Hematopoietic multipotent progenitor cell (in vitro differentiated cells): Measurements from ENCODE around the gene CPA2. TPM values are rescaled to one million over a fixed set of nuclear protein-coding genes. Genes with fewer than 3 reads are reported as not detected.
"Not testable (repeated sequence)": the region's sequence is repeated elsewhere in the genome, so short reads cannot be mapped to it uniquely, and the experiment has no call there.

Source experiments
- DNase-seq, 3 donors: peaks; one replicate each; pipeline ENCODE4 v3.0.0-alpha.2; 2011 to 2015; ENCODE audit warnings: low read depth in 2 of 3, low spot score in 2 of 3
- total RNA-seq: library from RNA; depleted of rRNA; stranded (reverse); fragments of >200 nt; gene quantifications from one replicate; pipeline ENCODE4 v1.2.3, GENCODE V29; 2012

The CPA2 gene
- total RNA-seq, 1 donor: under 0.01 TPM

DNA sequence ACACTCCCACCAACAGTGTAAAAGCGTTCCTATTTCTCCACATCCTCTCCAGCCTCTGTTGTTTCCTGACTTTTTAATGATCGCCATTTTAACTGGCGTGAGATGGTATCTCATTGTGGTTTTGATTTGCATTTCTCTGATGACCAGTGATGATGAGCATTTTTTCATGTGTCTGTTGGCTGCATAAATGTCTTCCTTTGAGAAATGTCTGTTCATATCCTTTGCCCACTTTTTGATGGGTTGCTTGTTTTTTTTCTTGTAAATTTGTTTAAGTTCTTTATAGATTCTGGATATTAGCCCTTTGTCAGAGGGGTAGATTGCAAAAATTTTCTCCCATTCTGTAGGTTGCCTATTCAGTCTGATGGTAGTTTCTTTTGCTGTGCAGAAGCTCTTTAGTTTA is 17.0 kb upstream of the CPA2 start:
- not testable (repeated sequence) for DNase-seq

DNA sequence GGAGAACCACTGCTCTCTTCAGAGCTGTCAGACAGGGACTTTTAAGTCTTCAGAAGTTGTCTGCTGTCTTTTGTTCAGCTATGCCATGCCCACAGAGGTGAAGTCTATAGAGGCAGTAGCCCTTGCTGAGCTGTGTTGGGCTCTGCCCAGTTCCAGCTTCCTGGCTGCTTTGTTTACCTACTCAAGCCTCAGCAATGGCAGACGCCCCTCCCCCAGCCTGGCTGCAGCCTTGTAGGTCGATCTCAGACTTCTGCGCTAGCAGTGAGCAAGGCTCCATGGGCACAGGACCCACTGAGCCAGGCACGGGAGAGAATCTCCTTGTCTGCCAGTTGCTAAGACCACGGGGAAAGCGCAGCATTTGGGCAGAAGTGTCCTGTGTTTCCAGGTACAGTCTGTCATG is 12.1 kb upstream of the CPA2 start:
- no peak for DNase-seq

DNA sequence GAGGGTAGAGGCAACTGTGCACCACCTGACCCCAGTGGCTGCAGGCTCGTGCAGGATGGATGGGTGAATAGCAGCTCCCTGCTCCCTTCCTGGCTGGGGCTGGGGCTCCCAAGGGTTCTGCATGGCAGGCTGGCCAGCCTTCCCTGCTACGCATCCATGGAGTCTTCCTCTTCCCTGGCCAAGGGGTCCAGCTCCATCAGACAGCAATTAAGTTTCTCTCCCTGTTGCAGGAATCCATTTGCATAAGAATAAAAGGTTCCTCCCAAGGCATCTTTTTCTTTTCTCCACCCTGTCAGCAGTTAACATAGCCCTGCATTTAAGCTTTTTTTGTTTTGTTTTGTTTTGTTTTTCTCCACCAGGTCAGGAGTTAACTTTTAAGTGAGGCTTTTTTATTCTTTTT is 10.0 kb upstream of the CPA2 start:
- no peak for DNase-seq

DNA sequence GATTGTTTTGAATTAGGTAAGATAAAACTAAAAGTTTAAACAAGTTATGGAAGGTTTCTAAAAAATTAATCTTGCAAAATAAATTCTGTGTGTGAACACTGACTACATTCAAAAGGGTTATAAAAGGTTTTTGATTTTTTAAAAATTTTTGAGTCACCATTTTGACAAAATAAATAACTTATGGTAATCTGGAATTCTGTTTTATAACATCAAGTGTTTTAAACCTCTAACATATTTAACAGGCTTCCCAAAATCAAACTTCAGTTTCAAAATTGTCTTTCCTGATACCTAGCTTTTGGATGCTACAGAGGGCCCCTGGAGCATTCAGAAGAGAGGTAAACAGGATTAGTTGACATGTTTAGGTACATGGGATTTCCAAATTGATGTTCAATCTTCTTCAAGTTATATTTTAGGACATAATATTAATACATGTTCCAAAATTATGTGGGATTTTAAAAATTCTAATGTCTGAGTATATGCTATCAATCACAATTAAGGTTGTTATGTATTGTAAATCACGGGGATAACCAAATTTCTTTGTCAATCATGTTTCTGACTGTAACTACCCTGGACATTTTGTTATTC is 8.1 kb upstream of the CPA2 start:
- no peak for DNase-seq

DNA sequence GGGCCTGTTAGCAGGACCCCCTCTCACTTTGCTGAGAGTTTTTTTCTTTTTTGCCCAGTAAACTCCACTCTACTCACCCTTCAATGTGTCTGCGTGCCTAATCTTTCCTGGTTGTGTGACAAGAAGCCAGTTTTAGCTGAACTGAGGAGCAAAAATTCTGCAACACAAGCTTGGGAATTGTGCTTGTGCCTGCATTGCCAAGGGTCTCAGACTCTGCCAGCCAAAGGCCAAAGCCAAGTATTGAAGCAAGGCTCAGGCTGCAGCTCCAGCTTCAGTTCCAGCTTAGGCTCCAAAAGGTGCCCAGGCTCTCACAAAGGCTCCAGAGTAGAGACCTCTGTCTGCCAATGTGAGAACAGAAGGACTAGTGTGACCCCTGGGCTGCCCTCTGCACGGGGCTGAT is 4.2 kb upstream of the CPA2 start:
- no peak for DNase-seq

DNA sequence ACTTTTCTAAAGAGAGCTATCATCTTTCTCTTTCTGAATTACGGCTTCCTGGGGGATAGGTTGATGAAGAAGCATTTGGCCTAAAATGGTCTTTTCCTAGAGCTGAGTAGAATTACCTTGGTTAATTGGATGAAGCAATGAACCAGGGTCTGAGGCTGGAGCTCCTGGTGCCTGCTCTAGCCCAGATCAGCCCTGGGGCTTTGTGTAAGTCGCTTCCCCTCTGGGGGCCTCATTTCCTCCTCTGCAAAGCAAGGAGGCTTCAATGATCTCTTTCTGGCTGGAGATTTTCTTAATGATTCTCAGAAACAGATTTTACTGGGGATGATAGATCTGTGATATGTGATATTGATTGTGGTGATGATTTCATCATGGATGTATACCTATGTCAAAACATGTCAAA is 3.5 kb upstream of the CPA2 start:
- DNase-seq: no peak

DNA sequence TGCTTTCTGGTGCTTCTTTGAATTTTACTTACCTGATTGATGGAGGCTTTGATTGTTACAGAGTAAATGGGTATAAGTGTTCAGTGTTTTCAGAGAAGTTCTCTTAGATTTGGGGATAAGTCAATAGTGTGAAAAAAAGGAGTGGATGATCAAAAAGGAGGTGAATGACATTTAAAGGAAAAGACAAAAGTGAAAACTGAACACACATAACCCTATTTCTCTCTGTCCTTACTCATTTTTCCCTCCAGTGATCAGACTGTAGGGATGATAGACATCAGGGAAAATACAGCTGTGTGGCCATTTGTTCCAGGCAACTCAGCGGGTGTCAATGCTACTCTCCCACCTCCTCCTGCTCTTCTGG is 278 bp downstream of the CPA2 start:
- no peak for DNase-seq

DNA sequence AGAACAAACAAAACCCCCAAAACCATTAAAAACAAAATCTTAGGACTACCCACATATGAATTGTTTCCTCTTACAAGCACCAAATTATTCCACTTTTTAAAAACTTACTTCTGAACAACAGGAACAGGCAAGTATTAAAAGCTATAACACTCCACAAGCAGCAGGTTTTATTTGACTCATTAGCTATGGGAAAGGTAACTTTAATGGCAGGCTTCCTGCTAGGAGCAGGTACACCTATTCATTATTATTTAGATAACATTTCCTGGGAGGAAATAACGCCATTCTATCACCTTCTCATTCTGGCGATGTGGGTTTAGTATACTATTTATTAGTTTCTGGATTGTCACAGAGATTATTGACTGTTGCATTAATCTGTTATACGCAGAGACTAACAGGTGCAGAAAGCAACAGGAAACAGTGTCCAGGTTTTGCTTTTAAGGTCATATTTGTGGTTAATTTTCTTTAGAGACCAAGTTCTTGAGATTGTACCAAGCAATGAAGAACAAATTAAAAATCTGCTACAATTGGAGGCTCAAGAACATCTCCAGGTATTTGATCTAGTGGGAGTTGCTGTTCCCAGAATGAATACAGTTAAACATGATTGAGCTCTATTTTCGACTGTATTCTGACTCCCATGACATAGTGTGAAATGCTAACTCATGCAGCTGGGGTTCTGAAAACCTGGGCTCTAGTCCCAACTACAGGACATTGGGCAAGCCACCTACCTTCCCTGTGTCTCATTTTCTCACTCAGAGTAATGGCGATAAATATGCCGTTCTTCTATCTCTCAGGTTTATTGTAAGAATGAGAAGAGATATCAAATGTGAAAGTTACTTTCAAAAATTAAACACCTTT is 2.0 kb downstream of the CPA2 start:
- DNase-seq: no peak

DNA sequence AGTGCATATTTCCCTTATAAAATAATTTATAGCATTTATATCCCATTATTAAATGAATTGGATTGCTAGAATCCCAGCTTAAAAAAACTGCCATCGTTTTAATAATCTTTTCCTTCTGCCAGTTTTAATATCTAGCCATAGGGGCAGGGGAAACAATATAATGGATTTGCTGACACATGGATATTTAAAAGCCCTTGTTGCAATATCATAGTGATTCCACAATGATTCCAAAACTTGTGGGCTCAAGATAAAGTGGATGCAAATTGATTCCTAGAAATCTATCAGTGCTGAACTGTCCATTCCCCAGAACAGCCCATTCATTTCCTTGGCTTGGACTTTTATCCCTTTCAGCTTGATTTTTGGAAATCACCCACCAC is 2.6 kb downstream of the CPA2 start:
- DNase-seq: no peak

DNA sequence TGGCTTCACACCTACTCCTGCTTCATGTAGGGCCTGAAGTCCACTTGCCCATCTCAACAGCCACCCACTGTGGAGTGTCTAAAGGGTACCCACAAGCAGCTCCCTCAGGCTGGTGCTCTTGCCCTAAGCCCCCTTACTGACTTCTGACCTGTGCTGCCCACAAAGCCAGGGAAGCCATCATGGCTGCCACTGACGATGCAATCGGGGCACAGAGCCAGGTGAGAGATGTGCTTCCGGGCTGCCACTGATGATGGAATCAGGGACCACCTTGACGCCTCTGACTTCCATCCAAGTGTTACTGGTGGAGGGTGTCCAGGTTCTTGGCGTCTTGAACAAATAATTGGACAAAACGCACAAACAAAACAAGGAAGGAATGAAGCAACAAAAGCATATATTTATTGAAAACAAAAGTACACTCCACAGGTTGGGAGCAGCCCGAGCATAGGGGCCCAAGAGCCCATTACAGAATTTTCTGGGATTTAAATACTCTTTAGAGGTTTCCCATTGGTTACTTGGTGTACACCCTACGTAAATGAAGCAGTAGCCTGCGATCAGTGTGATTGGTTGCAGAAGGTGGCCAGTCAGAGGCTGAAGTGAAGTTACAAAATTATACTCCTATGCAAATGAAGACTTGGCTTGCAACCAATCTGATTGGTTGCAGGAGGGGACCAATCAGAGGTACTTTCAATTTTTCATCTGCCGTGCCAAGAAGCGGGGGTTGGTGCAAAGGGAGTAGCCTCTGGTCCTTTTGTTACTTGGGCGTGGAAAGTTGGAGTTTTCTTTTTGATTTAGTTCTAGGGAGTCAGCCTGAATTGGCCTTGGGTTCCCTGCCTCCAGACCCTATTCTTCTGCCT is 4.5 kb downstream of the CPA2 start:
- no peak for DNase-seq

DNA sequence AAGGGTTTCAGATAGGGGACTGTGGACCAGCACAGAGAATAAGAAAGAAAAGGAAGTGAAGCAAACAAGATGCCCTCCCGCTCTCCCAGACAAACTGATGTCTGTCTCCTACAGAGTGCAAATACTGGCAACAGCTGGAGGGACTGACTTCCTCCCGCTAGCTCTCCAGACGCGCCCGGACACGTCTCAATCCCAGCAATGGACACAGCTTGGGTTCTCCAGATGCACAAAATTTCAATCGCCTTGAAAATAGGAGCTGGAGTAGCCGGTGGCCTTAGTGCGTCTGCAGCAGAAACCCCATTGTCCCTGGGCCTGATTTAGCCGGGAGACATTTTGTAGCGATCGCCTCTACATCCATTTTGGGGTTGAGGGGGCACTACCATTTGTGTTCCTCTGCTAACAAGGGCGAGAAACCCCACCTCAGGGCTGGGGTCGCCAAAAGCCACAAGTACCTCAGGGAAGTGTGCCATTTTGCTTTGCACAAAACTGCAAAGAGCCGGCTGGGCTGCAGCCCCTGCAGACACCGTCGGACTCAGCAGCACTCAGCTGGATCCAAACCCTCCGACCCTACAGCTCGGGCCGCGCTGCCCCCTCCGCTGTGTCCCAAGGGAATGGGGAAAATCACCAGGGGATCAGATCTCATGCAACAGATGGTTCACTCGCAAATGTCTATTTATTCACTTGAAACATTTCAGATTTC is 5.9 kb downstream of the CPA2 start:
- DNase-seq: no peak

DNA sequence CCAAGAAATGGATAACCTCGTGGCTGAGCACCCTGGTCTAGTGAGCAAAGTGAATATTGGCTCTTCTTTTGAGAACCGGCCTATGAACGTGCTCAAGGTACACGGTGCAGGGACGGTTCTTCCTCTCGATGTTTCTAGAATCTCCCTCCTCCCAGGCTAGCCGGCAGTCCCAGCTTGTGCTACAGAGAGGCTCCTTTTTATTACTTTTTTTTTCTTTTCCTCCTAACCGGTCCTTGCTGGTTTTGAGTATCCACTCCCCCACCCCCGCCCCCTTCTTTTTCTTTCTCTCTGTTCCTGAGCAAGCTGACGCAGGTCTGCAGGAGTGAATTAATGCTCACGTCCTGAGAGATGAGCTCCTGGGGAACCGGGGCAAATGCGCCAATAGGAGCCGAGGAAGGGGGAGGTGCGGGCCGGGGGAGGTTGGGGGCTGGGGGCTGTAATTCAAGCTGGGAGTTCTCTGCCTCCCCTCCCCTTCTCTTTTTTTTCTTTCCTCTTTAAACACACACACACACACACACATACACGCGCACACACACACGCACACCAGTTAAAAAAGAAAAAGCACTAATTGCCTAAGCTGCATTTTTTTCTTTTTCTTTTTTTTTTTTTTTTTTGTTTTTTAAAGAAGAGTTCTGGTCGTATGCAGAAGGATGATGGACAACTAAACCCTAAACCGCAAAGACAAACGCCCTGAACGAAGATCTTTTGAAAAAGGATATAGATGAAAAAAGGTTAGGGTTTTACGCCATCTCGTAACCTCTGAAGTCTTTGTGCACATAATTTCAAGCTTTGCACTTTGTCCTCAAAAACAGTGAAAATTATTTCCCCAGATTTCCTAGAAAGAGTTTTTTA is 6.6 kb downstream of the CPA2 start:
- DNase-seq: peak in 2 of 3 donors; percentile 46 to 60

DNA sequence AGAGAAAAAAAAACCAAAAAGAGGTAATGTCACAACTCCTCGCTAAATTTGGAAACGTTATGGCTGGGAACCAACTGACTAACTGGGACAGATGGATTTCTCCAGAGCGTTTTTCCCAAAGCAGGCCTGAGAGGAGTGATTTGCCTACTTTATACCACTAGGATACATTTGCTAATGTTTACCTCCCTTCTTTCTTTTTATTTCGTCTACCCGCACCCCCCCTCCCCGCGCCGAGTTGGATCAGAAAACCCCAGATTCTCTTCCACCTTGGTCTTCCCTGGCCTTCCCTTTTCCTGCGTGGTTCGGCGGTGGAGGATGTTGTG is 7.2 kb downstream of the CPA2 start:
- DNase-seq: no peak

DNA sequence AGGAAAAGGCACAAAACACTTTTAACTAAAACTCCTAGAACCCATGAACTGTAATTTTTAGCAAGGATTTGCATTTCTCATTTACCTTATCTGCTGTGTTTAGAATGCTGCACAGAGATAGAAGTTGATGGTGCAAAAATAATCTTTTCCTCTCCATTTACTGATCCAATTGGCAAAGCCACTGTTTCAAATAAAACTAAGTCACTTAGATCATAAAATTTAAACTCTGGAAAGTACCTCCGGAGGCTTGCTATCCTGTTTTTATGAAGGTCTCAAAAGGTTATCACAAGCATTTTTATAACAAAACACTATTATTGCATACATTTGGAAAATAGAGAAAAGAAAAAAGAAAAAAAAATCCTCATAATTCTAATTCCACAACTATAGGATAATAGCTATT is 7.6 kb downstream of the CPA2 start:
- DNase-seq: no peak

DNA sequence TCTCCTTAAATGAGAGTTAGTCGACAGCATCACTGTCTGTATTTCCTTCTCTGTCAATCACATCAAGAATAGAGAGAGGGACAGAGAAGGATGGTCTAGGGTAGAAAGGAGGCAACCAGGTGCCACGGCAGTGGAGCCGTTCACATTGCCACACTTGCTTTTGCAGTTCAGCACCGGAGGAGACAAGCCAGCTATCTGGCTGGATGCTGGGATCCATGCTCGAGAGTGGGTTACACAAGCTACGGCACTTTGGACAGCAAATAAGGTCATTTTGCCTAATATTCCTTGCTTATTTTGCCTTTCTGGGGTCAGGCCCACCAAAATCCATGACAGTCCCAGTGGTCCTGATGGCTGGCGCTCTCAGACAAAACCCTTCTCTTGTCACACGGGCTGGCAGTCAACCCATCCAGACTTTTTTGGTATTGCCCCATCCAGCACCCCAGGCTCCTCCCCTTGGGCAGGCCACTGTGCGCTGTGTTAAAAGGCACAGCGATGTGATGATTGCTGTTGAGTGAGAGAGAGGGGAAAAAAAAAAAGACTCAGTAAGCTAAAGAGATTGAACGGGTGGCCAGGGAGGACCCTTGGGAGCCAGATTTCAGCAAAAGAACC is 8.4 kb downstream of the CPA2 start:
- DNase-seq: no peak

DNA sequence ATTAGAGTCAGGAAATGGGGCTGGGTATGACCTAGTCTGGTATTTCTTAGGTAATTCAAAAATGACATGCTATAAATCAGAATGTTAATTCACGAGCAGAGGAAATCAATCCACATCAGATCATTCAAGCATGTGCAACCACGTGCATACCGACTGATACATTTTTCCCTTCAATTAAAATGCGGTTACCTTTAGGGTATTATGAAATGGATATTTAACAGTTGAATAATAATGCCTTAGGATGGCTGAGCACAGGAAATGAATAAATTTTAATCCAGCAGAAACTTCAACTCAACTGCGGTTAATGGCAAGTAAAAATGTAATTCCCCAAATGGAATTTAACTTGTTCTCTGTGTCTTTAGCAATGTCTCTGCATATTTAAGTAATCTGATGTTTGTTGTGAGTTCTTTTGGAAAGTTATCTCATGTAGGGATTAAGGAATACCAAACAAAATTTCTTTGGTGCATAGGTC is 9.2 kb downstream of the CPA2 start:
- no peak for DNase-seq

DNA sequence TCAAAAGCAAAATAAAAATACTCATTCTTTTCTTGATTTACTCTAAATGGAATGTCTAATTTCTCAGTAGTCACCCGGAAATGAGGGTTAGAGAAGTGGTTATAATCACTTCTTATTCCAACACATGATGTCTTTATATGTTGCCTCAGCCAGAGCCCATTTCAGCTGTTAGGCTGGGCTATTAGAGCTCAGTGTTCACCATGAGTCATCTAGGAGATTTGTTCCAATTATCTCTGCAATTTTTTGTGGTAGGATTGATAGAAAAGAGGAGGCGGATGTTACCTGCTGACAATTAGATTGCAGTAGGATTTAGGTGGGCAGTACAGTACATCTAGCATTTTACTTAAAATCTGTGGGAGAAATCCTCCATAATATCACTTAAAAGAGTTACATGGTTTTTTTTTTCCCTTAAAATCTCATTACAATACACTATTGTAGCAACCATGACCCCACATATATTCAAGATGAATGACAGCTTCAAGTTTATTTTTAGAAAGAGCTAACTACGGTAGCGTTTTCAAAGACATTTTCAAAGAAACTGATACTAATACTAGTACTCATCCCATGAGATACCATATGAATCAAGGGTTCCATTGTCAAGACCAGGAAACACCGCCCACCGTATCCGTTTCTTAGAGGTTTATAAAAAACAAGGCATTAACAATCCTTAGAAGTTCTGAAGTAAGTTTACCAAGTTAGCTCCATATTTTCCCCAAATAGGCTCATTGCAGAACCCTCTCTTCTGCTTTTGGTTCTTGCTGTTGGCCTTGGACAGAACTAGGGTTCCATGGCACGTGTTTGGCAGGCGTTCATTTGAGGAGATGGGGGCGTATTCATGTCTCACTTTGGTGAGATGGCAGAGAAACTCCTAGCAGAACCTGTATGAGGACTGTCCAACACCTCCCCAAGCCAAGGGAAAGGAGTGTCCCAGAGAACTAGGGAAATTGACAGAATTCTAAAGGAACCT is 10.4 kb downstream of the CPA2 start:
- DNase-seq: no peak

DNA sequence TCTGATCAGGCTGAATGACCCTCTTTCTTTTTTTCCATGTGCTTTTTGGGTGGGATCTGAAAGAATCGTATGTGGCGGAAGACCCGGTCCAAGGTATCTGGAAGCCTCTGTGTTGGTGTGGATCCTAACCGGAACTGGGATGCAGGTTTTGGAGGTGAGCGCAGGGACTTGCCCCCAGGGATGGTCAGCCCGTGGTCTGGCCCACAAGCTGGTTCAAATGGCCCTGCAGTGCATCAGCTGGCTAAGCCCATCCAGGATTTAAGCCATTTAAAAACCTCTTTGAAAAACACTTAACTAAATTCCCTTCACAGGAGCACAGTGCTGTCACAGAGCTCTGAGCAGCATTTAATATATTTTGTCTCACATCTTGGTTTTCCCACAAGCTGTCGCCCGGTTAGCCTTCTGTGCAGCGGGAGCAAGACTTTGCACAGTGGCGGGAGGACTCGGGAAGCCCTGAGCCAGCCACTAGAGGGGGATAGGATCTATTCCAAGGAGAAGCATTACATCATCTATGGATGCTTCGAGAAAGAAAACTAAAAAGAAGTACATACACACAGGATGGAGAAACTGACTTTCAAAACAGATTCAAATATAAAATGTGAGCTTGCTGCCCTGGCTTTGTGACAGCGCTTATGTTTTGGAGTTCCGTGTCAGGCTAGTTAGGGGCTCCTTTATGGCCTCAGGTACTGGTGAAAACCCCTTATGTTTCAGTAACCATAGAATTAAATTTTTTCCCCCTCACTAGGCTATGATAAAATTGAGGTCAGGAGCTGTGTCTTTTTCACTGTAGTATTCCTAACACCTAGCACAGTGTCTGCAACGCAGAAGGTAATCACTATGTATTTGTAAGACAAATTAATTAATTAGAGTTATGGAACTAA is 11.3 kb downstream of the CPA2 start:
- no peak for DNase-seq
